MM.1S (cell line): ENCODE data around the gene CYP24A1.

Source experiments
- DNase-seq: peaks from one replicate; pipeline ENCODE4 v3.0.0-alpha.2; 2015
- H2AFZ ChIP-seq: fragments of 300-600 bp; sonication (generic); 2 replicates; pipeline ENCODE4 v1.6.0; 2016; ENCODE audit warnings: antibody characterized with exemption, low read length
- H3F3A ChIP-seq: fragments of 300-600 bp; sonication (generic); 2 replicates; pipeline ENCODE4 v1.6.1; 2016; ENCODE audit warnings: mild to moderate bottlenecking, antibody characterized with exemption, low read length, moderate library complexity, mixed read lengths; ENCODE audit not compliant: insufficient read depth
- H3K27ac ChIP-seq: fragments of 300-600 bp; sonication (generic); 2 replicates; pipeline ENCODE4 v1.5.1; 2016; ENCODE audit warnings: mild to moderate bottlenecking, low read length
- H3K27me3 ChIP-seq: fragments of 300-600 bp; sonication (generic); replicated peaks from 2 replicates; pipeline ENCODE4 v1.6.0; 2016; ENCODE audit warnings: low read length; ENCODE audit not compliant: insufficient read depth
- H3K36me3 ChIP-seq: fragments of 300-600 bp; sonication (generic); replicated peaks from 2 replicates; pipeline ENCODE4 v1.6.1; 2016; ENCODE audit warnings: mild to moderate bottlenecking, low read length, mixed read lengths; ENCODE audit not compliant: insufficient read depth
- H3K4me1 ChIP-seq: fragments of 300-600 bp; sonication (generic); 2 replicates; pipeline ENCODE4 v1.6.1; 2016; ENCODE audit warnings: low read length, mixed read lengths
- H3K4me2 ChIP-seq: fragments of 300-600 bp; sonication (generic); 2 replicates; pipeline ENCODE4 v1.6.0; 2016; ENCODE audit warnings: low read depth, low read length
- H3K4me3 ChIP-seq: fragments of 300-600 bp; sonication (generic); 2 replicates; pipeline ENCODE4 v1.5.1; 2016; ENCODE audit warnings: low read length, mixed read lengths
- H3K79me2 ChIP-seq: fragments of 300-600 bp; sonication (generic); 2 replicates; pipeline ENCODE4 v1.6.1; 2016; ENCODE audit warnings: mixed run types, low read length, mixed read lengths
- H3K9ac ChIP-seq: fragments of 300-600 bp; sonication (generic); 2 replicates; pipeline ENCODE4 v1.6.1; 2016; ENCODE audit warnings: low read length, mixed read lengths
- H3K9me2 ChIP-seq: fragments of 300-600 bp; sonication (generic); replicated peaks from 2 replicates; pipeline ENCODE4 v1.6.1; 2016; ENCODE audit warnings: mild to moderate bottlenecking, low read length, mixed read lengths; ENCODE audit not compliant: insufficient read depth
- H3K9me3 ChIP-seq: fragments of 300-600 bp; sonication (generic); replicated peaks from 2 replicates; pipeline ENCODE4 v1.6.1; 2016; ENCODE audit warnings: mild to moderate bottlenecking, low read length, mixed read lengths; ENCODE audit not compliant: insufficient read depth
- H4K20me1 ChIP-seq: fragments of 300-600 bp; sonication (generic); 2 replicates; pipeline ENCODE4 v1.6.1; 2016; ENCODE audit warnings: mild to moderate bottlenecking, low read length, moderate library complexity, mixed read lengths; ENCODE audit not compliant: insufficient read depth
- CTCF ChIP-seq: fragments of 300-600 bp; sonication (generic); IDR thresholded peaks from 2 replicates; pipeline ENCODE4 v1.5.1; 2016; ENCODE audit warnings: antibody characterized with exemption, low read length, mixed read lengths
- EZH2 ChIP-seq: fragments of 300-600 bp; sonication (generic); optimal IDR thresholded peaks from 2 replicates; pipeline ENCODE3; 2017; ENCODE audit warnings: low read depth, mild to moderate bottlenecking, antibody characterized with exemption, low read length, mixed read lengths
- EZH2phosphoT487 ChIP-seq: fragments of 300-600 bp; sonication (generic); IDR thresholded peaks from 2 replicates; pipeline ENCODE4 v1.6.1; 2018; ENCODE audit warnings: antibody characterized with exemption, low read length

CYP24A1 gene

GRCh38 chr20:54119744-54120143 lies 54.0 kb downstream of the CYP24A1 start:
- Histone ChIP-seq H3K9me2 (no peaks in the 10 kb centered on the region), H3K4me1 (no peaks in the 10 kb centered on the region), H2AFZ (no peak overlapping the region), H3K9me3 (no peaks in the 10 kb centered on the region), H3K4me3 (no peak overlapping the region), H3K4me2 (no peak overlapping the region), H3K27me3 (no peaks in the 10 kb centered on the region), H4K20me1 (no peaks in the 10 kb centered on the region), H3K9ac (no peak overlapping the region), H3F3A (no peaks in the 10 kb centered on the region), H3K36me3 (no peaks in the 10 kb centered on the region), H3K27ac (no peak overlapping the region), H3K79me2 (no peaks in the 10 kb centered on the region)
- DNase-seq, result no peak
- TF ChIP-seq EZH2, result no peak
- no peak for TF ChIP-seq EZH2phosphoT487
- TF ChIP-seq CTCF, result no peak

- Histone ChIP-seq H3K4me3 (no peak overlapping the region), H3K79me2 (no peaks in the 10 kb centered on the region), H4K20me1 (no peaks in the 10 kb centered on the region), H2AFZ (no peak overlapping the region), H3F3A (no peaks in the 10 kb centered on the region), H3K27ac (no peak overlapping the region), H3K27me3 (no peaks in the 10 kb centered on the region), H3K36me3 (no peaks in the 10 kb centered on the region), H3K9me3 (no peaks in the 10 kb centered on the region), H3K9ac (no peak overlapping the region), H3K4me1 (no peaks in the 10 kb centered on the region), H3K9me2 (no peaks in the 10 kb centered on the region), H3K4me2 (no peak overlapping the region)
- no peak for DNase-seq
- no peak for TF ChIP-seq CTCF
- TF ChIP-seq EZH2phosphoT487, result no peak
- TF ChIP-seq EZH2, result no peak
These were observed 55.4 kb downstream of the CYP24A1 start for GRCh38 chr20:54118220-54119001.

GRCh38 chr20:54116550-54117235 lies 57.1 kb downstream of the CYP24A1 start:
- no peaks in the 10 kb centered on the region for H3K4me1 ChIP-seq
- no peaks in the 10 kb centered on the region for H3K36me3 ChIP-seq
- H2AFZ ChIP-seq, result no peak overlapping the region
- no peak for DNase-seq
- no peaks in the 10 kb centered on the region for H4K20me1 ChIP-seq
- no peaks in the 10 kb centered on the region for H3F3A ChIP-seq
- no peaks in the 10 kb centered on the region for H3K27me3 ChIP-seq
- H3K4me2 ChIP-seq, result no peak overlapping the region
- no peaks in the 10 kb centered on the region for H3K9me3 ChIP-seq
- no peaks in the 10 kb centered on the region for H3K9me2 ChIP-seq
- H3K79me2 ChIP-seq, result no peaks in the 10 kb centered on the region
- no peak overlapping the region for H3K27ac ChIP-seq
- H3K4me3 ChIP-seq, result no peak overlapping the region
- TF ChIP-seq EZH2 (no peak), EZH2phosphoT487 (no peak), CTCF (no peak)
- no peak overlapping the region for H3K9ac ChIP-seq
